Stimulated activated effector memory CD8-positive, alpha-beta T cell treated with anti-CD3 and anti-CD28 coated beads, Interleukin-12 subunit alpha, Interleukin-12 subunit beta, amount 100 ng/mL, for 72 hours (primary cell): ENCODE data around the gene PCDHA5.

Experiments
- ATAC-seq: fragments of 150-1000 bp; cut with Tn5 transposase; 2 replicates; pipeline ENCODE4 v1.10.0; 2021
- DNase-seq, 2 donors: peaks; one replicate each; pipeline ENCODE4 v3.0.0; 2021 to 2022; ENCODE audit warnings: low spot score in 2 of 2
- H3K27ac Mint-ChIP-seq: one replicate; pipeline ENCODE4 v1.8.0; 2022; ENCODE audit warnings: mild to moderate bottlenecking, mixed read lengths
- H3K36me3 Mint-ChIP-seq: one replicate; pipeline ENCODE4 v1.8.0; 2022; ENCODE audit warnings: mild to moderate bottlenecking, mixed read lengths
- H3K4me1 Mint-ChIP-seq: one replicate; pipeline ENCODE4 v1.8.0; 2022; ENCODE audit warnings: mixed read lengths
- H3K4me3 Mint-ChIP-seq: one replicate; pipeline ENCODE4 v1.8.0; 2022; ENCODE audit warnings: mild to moderate bottlenecking, mixed read lengths
- H3K9me3 Mint-ChIP-seq: one replicate; pipeline ENCODE4 v1.8.0; 2022; ENCODE audit warnings: mixed read lengths

Gene PCDHA5

GRCh38 chr5:140870221-140871201 lies 49.1 kb downstream of the PCDHA5 start:
- no peak overlapping the region for H3K27ac Mint-ChIP-seq
- H3K4me1 Mint-ChIP-seq: no peaks in the 10 kb centered on the region
- no peaks in the 10 kb centered on the region for H3K36me3 Mint-ChIP-seq
- no peak overlapping the region for H3K4me3 Mint-ChIP-seq
- no peaks in the 10 kb centered on the region for H3K9me3 Mint-ChIP-seq
- no peak for DNase-seq
- ATAC-seq: no peak
